Measurements from ENCODE around the gene PINLYP. TPM values are rescaled to one million over a fixed set of nuclear protein-coding genes. Genes with fewer than 3 reads are reported as not detected.

PINLYP gene
- total and polyA plus RNA-seq, 2 of the 13 experiments (the other 11 are each of a cell fraction or from before 2014, with no cell fraction given), result 0.21 to 0.24 TPM

GRCh38 chr19:43619262-43620060, 43.9 kb downstream of the PINLYP start, which contains the start of gene ZNF428 (continued):
- TF ChIP-seq HMGXB3 (CRISPR knock-in tag; IDR thresholded peaks at IDR 0.05; ENCODE audit: borderline replicate concordance), result peak; percentile 18; the same call in 1 of the 2 replicates
- no peak for TF ChIP-seq CCAR2 (optimal IDR thresholded peaks at IDR 0.05; ENCODE audit: low read depth, low read length)
- TF ChIP-seq CREBL2 (CRISPR knock-in tag; IDR thresholded peaks at IDR 0.05; ENCODE audit: borderline replicate concordance), result peak; percentile 65; the same call in 1 of the 2 replicates
- peak; percentile 88 for TF ChIP-seq HOXD1 (CRISPR knock-in tag; IDR thresholded peaks at IDR 0.05)
- peak; percentile 38; the same call in 1 of the 2 replicates for TF ChIP-seq ATF2 (CRISPR knock-in tag; IDR thresholded peaks at IDR 0.05)
- peak; percentile 71; the same call in 1 of the 2 replicates for TF ChIP-seq ZNF768 (CRISPR knock-in tag; IDR thresholded peaks at IDR 0.05)
- no peak for TF ChIP-seq KLF9 (CRISPR knock-in tag; IDR thresholded peaks at IDR 0.05; ENCODE audit: low read depth)
- peak; percentile 38; the same call in 1 of the 2 replicates for TF ChIP-seq E2F5 (CRISPR knock-in tag; conservative IDR thresholded peaks at IDR 0.05)
- 0 out of 2 replicates have a peak, but pooled peaks have one; percentile 43 for TF ChIP-seq ZSCAN29 (CRISPR knock-in tag; conservative IDR thresholded peaks at IDR 0.05)
- TF ChIP-seq TAF1 (CRISPR knock-in tag; IDR thresholded peaks at IDR 0.05), result peak; percentile 82
- TF ChIP-seq SIX1 (CRISPR knock-in tag; IDR thresholded peaks at IDR 0.05; ENCODE audit: borderline replicate concordance), result no peak
- peak; percentile 83 for TF ChIP-seq ZGPAT (CRISPR knock-in tag; IDR thresholded peaks at IDR 0.05)
- TF ChIP-seq CSRNP1 (CRISPR knock-in tag; IDR thresholded peaks at IDR 0.05), result peak; percentile 97
- 0 out of 2 replicates have a peak, but pooled peaks have one; percentile 51 for TF ChIP-seq ZNF512B (CRISPR knock-in tag; IDR thresholded peaks at IDR 0.05; ENCODE audit: borderline replicate concordance)

All from HepG2 (cell line).